CD14-positive monocyte (primary cell): Measurements from ENCODE around the gene EFCC1. TPM values are rescaled to one million over a fixed set of nuclear protein-coding genes. Genes with fewer than 3 reads are reported as not detected.

Source experiments
- DNase-seq, 3 donors: peaks; one replicate each; pipeline ENCODE4 v3.0.0-alpha.2; 2011 to 2022
- H2AFZ ChIP-seq: 2 replicates; pipeline ENCODE4 v1.6.0; 2012; ENCODE audit warnings: mild to moderate bottlenecking, low read depth, low read length, inconsistent platforms; ENCODE audit not compliant: insufficient read depth, poor library complexity, severe bottlenecking
- H3K27ac ChIP-seq, 2 donors: 1 replicate in 1 of 2; 2 replicates in 1 of 2; pipeline ENCODE4 v1.5.1; 2012 to 2013; ENCODE audit warnings: low read length in 2 of 2, control low read depth in 1 of 2, inconsistent platforms in 1 of 2, low read depth in 1 of 2, mild to moderate bottlenecking in 1 of 2
- H3K27me3 ChIP-seq, 2 donors: one replicate each; pipeline versions ENCODE4 v1.6.0 to v1.6.1; 2011 to 2013; ENCODE audit warnings: low read length in 2 of 2; ENCODE audit not compliant: control insufficient read depth in 2 of 2, insufficient read depth in 2 of 2
- H3K36me3 ChIP-seq, 2 donors: replicated peaks in 1 of 2; 1 replicate in 1 of 2; 2 replicates in 1 of 2; pipeline versions ENCODE4 v1.5.1 to v1.6.1; 2012 to 2013; ENCODE audit warnings: low read length in 2 of 2, control low read depth in 1 of 2, inconsistent platforms in 1 of 2, mild to moderate bottlenecking in 1 of 2; ENCODE audit not compliant: insufficient read depth in 2 of 2, control insufficient read depth in 1 of 2
- H3K4me1 ChIP-seq, 2 donors: 1 replicate in 1 of 2; 2 replicates in 1 of 2; pipeline versions ENCODE4 v1.5.1 to v1.6.1; 2012 to 2013; ENCODE audit warnings: low read length in 2 of 2, control low read depth in 1 of 2, inconsistent platforms in 1 of 2, mild to moderate bottlenecking in 1 of 2, moderate library complexity in 1 of 2; ENCODE audit not compliant: insufficient read depth in 2 of 2, control insufficient read depth in 1 of 2
- H3K4me2 ChIP-seq: replicated peaks from 2 replicates; pipeline ENCODE3; 2012; ENCODE audit warnings: low read length, moderate library complexity, mild to moderate bottlenecking; ENCODE audit not compliant: poor library complexity, severe bottlenecking; ENCODE audit errors: extremely low read depth
- H3K4me3 ChIP-seq, 3 experiments: fragments of 200-600 bp in 1 of 3; sonication (generic) in 1 of 3; replicated peaks in 1 of 3; 1 replicate in 2 of 3; 2 replicates in 1 of 3; pipeline ENCODE4 v1.5.1; 2011 to 2013; ENCODE audit warnings: low read length in 3 of 3, mild to moderate bottlenecking in 3 of 3, control low read depth in 2 of 3, low read depth in 2 of 3, inconsistent platforms in 1 of 3, moderate library complexity in 1 of 3
- H3K79me2 ChIP-seq: 2 replicates; pipeline ENCODE4 v1.6.0; 2012; ENCODE audit warnings: mild to moderate bottlenecking, control low read depth, inconsistent platforms, low read length, moderate library complexity; ENCODE audit not compliant: insufficient read depth
- H3K9ac ChIP-seq: 2 replicates; pipeline ENCODE4 v1.6.0; 2017; ENCODE audit warnings: low read length, mild to moderate bottlenecking; ENCODE audit not compliant: insufficient read depth, poor library complexity, severe bottlenecking
- H3K9me3 ChIP-seq, 2 donors: replicated peaks in 1 of 2; 1 replicate in 1 of 2; 2 replicates in 1 of 2; pipeline versions ENCODE4 v1.5.1 to v1.6.1; 2012 to 2013; ENCODE audit warnings: low read length in 2 of 2, control low read depth in 1 of 2; ENCODE audit not compliant: control insufficient read depth in 1 of 2, insufficient read depth in 1 of 2
- H4K20me1 ChIP-seq: 2 replicates; pipeline ENCODE4 v1.6.0; 2012; ENCODE audit warnings: mild to moderate bottlenecking, low read length, control low read depth, moderate library complexity; ENCODE audit not compliant: insufficient read depth
- H3K27ac Mint-ChIP-seq, 7 donors: one replicate each; pipeline ENCODE4 v1.8.0; 2020; ENCODE audit warnings: mild to moderate bottlenecking in 7 of 7, mixed read lengths in 7 of 7, moderate library complexity in 6 of 7, inconsistent platforms in 2 of 7
- H3K27me3 Mint-ChIP-seq, 3 donors: one replicate each; pipeline ENCODE4 v1.8.0; 2021 to 2022; ENCODE audit warnings: low read depth in 3 of 3, mild to moderate bottlenecking in 3 of 3, mixed read lengths in 3 of 3, moderate library complexity in 3 of 3, inconsistent platforms in 1 of 3
- H3K36me3 Mint-ChIP-seq, 2 donors: one replicate each; pipeline ENCODE4 v1.8.0; 2020; ENCODE audit warnings: mixed read lengths in 2 of 2, inconsistent platforms in 1 of 2, mild to moderate bottlenecking in 1 of 2
- H3K4me1 Mint-ChIP-seq: one replicate; pipeline ENCODE4 v1.8.0; 2020; ENCODE audit warnings: mild to moderate bottlenecking, mixed read lengths
- H3K4me3 Mint-ChIP-seq, 2 donors: one replicate each; pipeline ENCODE4 v1.8.0; 2020; ENCODE audit warnings: mild to moderate bottlenecking in 2 of 2, mixed read lengths in 2 of 2, moderate library complexity in 1 of 2
- H3K9me3 Mint-ChIP-seq, 7 donors: one replicate each; pipeline ENCODE4 v1.8.0; 2020 to 2022; ENCODE audit warnings: mixed read lengths in 7 of 7, mild to moderate bottlenecking in 6 of 7, moderate library complexity in 6 of 7, inconsistent platforms in 2 of 7
- CTCF ChIP-seq: fragments of 200-600 bp; IDR thresholded peaks from one replicate; pipeline ENCODE4 v1.8.0; 2022; ENCODE audit warnings: antibody characterized with exemption, mild to moderate bottlenecking
- WGBS: methylation state at CpG from one replicate; pipeline ENCODE4 v1.1.5; 2013; ENCODE audit warnings: missing lambda C conversion rate; ENCODE audit not compliant: insufficient coverage; 5-methylcytosine and 5-hydroxymethylcytosine counted together
- intact Hi-C, 2 donors: fragments of 100-400 bp; cut with micrococcal nuclease; formaldehyde crosslinking; loops; one replicate each; pipeline versions ENCODE4 v1.15.0 to v1.15.1; 2023
- polyA plus RNA-seq, 3 donors: library from polyadenylated mRNA; depleted of rRNA in 1 of 3; unstranded in 2 of 3; stranded (reverse) in 1 of 3; fragments of 300-500 nt in 2 of 3; fragments of >200 nt in 1 of 3; fragmentation: Illumina TruSeq in 2 of 3; gene quantifications; 1 replicate in 2 of 3; 2 replicates in 1 of 3; pipeline ENCODE4 v1.2.3, GENCODE V29; 2012 to 2021

The EFCC1 gene
- polyA plus RNA-seq, 3 donors: 0.11 to 0.15 TPM; not detected in 1

DNA sequence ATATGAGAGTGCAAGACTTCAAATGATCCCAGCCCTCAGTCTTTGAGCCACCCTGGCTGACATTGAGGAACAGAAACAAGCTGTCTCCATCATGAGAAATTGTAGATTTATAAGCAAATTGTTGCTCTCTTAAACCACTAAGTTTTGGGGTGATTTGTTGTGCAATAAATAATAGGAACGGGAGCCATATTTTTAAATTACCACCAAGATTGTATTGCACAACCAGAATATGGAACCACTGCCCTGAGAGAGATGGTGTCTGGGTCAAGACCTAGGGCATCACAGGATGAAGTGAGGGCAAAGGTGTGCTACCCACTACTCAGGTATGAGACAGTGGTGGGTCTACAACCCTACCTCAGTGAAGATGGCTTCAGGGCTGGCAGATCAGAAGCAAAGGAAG lies 4.9 kb upstream of the EFCC1 start:
- Histone ChIP-seq H2AFZ (no peak overlapping the region), H3K4me1 (peaks cover 29 to 40% of the 10 kb centered on the region in 2 donors), H3K27me3 (peaks cover 19 to 31% of the 10 kb centered on the region in 2 donors), H3K36me3 (no peaks in the 10 kb centered on the region), H3K9me3 (peaks cover 0 to 7% of the 10 kb centered on the region in 2 donors), H3K27ac (no peak overlapping the region), H3K79me2 (no peaks in the 10 kb centered on the region), H3K4me3 (no peak overlapping the region), H3K9ac (no peak overlapping the region), H4K20me1 (no peaks in the 10 kb centered on the region), H3K4me2 (no peak overlapping the region)
- peaks cover 28% of the 10 kb centered on the region for H3K4me1 Mint-ChIP-seq
- peaks cover 0 to 2% of the 10 kb centered on the region in 2 donors for H3K36me3 Mint-ChIP-seq
- intact Hi-C loops: no loop called here
- peak overlapping the region in 4 of 7 donors; percentile 33 to 75 (median 53) for H3K27ac Mint-ChIP-seq
- DNase-seq: peak in 1 of 3 donors; percentile 18
- TF ChIP-seq CTCF: no peak
- H3K4me3 Mint-ChIP-seq: no peak overlapping the region
- H3K27me3 Mint-ChIP-seq: peaks cover 27 to 35% (median 32%) of the 10 kb centered on the region in 3 donors
- no CpG with 5 or more reads among the region's 1 CpG for WGBS
- peaks cover 0 to 8% (median 0%) of the 10 kb centered on the region in 7 donors for H3K9me3 Mint-ChIP-seq

GRCh38 chr3:128996726-128997125 lies 4.4 kb upstream of the EFCC1 start:
- WGBS: 14% methylated on average over 4 of the region's 5 CpGs
- no peaks in the 10 kb centered on the region for H3K79me2 ChIP-seq
- H4K20me1 ChIP-seq: no peaks in the 10 kb centered on the region
- Mint-ChIP-seq H3K27ac (peak overlapping the region in 1 of 7 donors; percentile 64), H3K9me3 (peaks cover 0 to 8% (median 0%) of the 10 kb centered on the region in 7 donors), H3K4me1 (peaks cover 25% of the 10 kb centered on the region), H3K4me3 (no peak overlapping the region), H3K36me3 (no peaks in the 10 kb centered on the region), H3K27me3 (peaks cover 28 to 40% (median 35%) of the 10 kb centered on the region in 3 donors)
- no peak overlapping the region for H3K9ac ChIP-seq
- H2AFZ ChIP-seq: no peak overlapping the region
- H3K4me1 ChIP-seq: peaks cover 26 to 42% of the 10 kb centered on the region in 2 donors
- peaks cover 21 to 34% of the 10 kb centered on the region in 2 donors for H3K27me3 ChIP-seq
- H3K9me3 ChIP-seq: peaks cover 0 to 7% of the 10 kb centered on the region in 2 donors
- intact Hi-C loops: no loop called here
- H3K36me3 ChIP-seq: no peaks in the 10 kb centered on the region
- no peak for DNase-seq
- no peak overlapping the region for H3K4me2 ChIP-seq
- no peak overlapping the region for H3K4me3 ChIP-seq
- TF ChIP-seq CTCF: no peak
- no peak overlapping the region for H3K27ac ChIP-seq
